Stimulated activated CD8-positive, alpha-beta memory T cell treated with anti-CD3 and anti-CD28 coated beads, Interleukin-2, amount 100 ng/mL, for 1 hour (primary cell): ENCODE results near the gene SECISBP2L.
"Not testable (repeated sequence)": the region's sequence is repeated elsewhere in the genome, so short reads cannot be mapped to it uniquely, and the experiment has no call there.

Source experiments
- DNase-seq, 2 donors: peaks; one replicate each; pipeline ENCODE4 v3.0.0-alpha.2; 2020; ENCODE audit warnings: low read depth in 2 of 2

The SECISBP2L gene

GRCh38 chr15:48999314-48999713 is 46.9 kb downstream of the SECISBP2L start:
- DNase-seq, result no peak

- no peak for DNase-seq
Measured at GRCh38 chr15:48996276-48996675, 50.0 kb downstream of the SECISBP2L start.

DNA sequence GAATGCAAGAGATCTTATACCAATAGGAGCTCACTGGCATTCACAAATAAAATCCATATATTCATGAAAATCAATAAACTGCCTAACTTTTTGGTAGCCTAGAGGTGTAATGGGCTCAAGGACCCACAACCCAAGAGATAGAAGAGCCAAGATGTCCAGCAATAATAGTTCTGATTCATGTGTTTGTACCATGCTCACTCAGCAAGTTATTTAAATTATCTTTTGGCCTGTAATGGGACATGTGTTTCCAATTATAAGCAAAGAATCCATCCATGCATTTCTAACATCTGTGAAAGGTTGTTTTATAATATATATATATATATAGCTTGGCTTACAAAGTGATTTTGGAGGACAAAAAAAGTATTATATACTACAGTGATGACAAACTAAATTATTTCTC is 52.9 kb downstream of the SECISBP2L start:
- DNase-seq, result no peak

- no peak for DNase-seq
Measured at GRCh38 chr15:48992545-48992944, 53.7 kb downstream of the SECISBP2L start.

DNA sequence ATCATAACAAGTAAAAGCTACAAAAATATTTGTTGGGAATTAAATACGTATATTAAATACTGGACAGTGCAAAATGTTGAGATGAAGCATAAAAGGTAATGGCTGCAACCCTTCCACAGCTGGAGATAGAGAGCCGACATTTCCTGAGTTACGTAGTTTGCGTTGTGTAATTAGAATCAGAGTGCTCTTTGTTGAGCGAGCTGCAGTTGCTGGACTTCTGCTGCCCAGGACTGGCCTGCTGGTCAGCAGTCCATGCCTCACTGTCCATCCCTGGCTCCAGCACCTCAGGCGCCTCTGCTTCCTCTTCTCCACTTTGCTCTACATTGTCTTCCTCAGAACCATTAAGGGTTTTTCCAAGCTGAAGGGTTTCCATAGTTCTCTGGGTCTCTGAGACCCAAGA is 54.1 kb downstream of the SECISBP2L start:
- no peak for DNase-seq

DNA sequence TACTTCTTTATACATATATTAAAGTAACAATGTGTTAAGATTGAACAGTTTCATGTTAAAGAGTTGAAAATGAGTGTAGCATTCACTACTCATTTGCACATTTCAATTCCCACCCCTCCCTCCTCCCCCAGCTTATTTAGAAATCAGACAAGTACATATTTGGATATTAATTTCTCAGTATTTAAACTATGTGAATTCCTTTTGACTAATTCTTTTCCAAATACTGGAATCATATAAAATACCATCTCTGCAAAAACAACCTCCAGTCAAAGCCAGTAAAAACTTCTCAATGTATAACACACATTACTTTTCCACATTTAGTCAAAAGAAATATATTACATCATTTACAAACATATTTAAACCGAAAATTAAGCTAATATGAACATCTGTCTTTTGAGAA is 57.1 kb downstream of the SECISBP2L start:
- DNase-seq, result no peak

DNA sequence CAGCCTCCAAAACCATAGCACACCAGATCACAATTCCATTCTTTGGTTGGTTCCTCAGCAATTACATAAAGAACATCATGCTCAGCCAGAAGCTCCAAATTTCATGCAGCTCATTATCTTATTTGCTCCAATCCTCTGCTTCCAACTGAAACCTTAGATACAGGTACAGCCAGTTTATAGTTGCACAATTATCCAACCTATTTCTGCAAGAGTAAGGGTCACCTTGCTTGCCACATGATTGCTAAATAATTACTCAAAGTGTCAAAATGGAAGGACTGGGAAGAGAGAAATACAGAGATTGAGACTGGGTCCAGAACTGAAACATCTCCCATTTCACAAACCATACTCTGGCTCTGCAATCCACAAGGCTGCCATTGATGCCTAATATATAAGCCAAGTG is 59.1 kb downstream of the SECISBP2L start:
- no peak for DNase-seq

DNA sequence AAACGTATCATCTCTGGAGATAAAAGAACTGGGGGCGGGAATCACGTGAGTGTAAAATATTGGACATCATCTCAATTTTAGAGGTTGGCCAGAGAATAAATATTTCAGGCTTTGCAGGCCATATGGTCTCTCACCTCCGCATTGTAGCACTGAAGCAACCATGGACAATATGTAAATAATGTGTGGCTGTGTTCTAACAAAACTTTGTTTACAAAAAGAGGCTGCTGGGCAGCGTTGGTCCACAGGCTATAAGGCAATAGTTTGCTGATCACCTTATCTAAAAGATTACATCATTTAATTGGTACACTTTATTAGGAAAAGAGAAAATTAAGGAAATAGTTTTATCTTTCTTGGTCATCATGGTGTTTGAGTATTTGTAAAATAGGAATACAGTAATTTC is 60.0 kb downstream of the SECISBP2L start:
- DNase-seq, result no peak

DNA sequence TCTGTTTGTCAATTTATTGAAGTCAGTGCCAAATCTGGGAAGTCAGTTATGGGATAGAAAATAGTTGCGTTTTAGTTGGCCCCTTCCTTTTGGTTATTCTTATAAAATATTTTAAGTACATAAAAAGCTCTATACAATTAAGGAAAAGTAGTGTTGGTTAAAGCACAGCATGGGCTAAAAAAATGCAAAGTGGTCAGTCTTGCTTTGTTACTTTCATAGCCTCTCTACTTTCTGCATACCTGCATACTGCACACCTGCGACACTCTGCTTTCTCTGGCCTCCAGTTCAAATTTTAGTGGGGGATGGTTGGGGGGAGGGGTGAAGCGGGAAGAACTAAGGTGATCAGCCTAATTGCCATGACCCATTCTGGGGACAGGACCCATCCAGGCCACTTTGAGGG is 60.7 kb downstream of the SECISBP2L start:
- DNase-seq, result no peak

GRCh38 chr15:48984811-48985352 is 61.4 kb downstream of the SECISBP2L start:
- DNase-seq, result no peak

DNA sequence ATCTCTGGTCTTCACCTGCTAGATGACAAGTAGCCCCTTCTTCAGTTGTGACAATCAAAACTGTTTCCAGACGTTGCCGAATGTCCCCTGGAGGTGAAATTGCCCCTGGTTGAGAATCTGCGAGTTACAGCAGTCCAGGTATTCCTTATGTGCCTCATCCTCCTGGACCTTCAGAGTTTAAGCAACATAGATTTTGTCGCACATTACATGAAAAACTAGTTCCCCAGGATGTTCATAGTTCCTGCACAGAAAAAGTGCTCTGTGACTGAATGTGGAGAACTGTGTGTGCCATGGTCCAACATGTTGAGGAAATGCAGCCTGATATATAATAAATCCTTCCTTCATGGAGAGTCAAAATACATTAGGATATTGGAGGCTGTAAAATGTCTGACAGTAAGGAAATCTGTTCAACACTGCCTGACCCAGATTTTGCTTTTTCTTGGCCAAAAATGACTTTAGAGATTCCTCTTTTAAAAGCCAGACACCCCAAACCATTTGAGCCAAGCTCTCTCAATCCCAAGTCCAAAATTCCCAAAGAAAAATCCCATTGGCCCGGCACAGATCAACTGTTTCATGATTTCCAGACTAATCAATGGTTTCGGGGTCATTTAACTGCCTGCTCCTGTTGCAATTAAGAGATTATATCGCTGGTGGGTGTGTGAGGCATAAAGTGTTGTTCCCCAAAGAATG is 62.1 kb downstream of the SECISBP2L start:
- DNase-seq, result no peak

DNA sequence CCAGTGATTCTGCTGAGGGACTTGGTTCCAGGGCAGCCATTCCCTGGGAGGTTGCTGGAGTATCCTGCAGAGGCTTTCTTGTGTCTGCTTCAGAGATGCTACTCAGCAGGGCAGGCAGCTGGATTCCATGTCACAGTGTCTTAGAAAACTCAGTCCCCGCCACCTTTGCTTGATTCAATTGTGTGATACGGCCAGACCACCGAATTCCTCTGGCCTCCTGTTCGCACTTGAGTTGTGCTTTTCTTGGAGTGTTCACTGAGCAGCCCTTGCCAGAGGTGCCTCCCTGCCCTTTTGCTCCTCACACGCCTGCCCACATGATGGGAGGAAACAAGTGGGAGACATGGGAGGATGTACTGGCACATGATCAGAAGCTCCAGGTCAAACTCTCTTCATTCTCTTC is 62.9 kb downstream of the SECISBP2L start:
- DNase-seq, result no peak

DNA sequence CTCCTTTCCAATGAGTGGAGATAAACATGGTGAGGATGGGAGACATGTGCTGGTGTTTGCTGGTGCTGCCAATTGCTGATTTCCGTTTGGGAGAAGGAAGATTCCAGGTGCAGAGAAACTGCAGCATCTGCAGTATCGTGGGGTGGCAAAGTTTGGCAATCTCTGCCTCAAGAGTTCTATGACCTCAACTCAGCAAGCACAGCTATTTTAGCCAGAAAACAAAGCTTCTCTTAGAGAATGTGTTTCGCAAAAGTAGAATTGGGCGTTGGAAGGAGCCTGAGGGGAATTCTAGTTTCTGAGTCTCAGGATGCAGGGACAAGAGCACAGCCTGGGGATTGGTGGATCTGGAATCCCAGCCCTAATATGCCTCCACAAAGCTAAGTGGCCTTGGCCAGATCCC is 64.3 kb downstream of the SECISBP2L start:
- no peak for DNase-seq

GRCh38 chr15:48978638-48979037 is 67.6 kb downstream of the SECISBP2L start:
- no peak for DNase-seq

DNA sequence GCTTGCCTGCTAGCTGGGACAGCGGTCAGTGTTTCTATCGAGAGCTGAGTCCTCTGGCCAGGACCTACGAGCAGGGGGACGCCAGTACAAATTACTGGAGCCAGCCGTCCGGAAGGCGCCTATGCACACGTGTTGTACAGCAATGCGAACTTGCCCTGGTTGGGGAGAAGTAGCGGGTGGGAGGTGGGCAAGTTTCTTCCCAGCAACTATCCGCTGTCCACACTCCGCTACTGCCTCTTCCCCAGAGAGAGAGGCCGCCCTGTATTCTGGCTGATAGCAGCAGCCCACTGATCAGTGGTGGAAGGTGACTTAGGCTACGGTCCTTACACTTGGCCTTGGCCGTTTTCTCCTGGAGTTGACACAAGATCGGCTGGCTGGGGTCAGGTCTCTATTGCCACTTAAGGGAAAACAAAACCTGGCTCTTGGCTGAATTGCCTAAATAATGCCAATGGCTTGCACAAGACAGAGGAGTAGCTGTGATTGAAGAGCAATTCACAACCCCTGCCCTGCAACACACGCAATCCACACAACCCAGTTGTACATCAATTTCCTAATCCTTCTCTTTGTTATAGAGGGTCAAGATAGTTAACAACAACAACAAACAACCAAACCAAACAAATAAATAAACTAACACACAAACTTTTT is 69.7 kb downstream of the SECISBP2L start:
- DNase-seq, result no peak

- DNase-seq, result peak; percentile 23 to 47
Measured at GRCh38 chr15:48975472-48976419, 70.5 kb downstream of the SECISBP2L start.

- no peak for DNase-seq
Measured at GRCh38 chr15:48974882-48975281, 71.4 kb downstream of the SECISBP2L start.

DNA sequence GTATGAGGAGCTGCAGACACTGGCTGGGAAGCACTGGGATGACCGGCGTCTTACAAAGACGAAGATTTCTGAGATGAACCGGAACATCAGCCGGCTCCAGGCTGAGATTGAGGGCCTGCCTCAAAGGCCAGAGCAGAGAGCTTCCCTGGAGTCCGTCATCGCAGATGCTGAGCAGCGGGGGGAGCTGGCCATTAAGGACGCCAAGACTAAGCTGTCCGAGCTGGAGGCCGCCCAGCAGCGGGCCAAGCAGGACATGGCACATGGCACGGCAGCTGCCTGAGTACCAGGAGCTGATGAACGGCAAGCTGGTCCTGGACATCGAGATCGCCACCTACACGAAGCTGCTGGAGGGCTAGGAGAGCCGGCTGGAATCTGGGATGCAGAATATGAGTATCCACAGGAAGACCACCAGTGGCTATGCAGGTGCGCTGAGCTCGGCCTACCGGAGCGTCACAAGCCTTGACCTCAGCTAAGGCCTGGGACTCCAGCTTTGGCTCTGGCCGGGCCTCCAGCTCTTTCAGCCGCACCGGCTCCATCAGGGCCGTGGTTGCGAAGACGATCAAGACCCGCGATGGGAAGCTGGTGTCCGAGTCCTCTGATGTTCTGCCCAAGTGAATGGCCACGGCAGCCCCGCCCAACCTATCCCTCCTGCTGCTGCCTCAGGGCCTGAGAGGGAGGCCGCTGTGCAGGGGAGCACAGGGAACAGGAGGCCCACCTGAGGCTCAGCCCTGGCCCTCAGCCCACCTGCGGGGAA is 73.3 kb downstream of the SECISBP2L start:
- no peak for DNase-seq

DNA sequence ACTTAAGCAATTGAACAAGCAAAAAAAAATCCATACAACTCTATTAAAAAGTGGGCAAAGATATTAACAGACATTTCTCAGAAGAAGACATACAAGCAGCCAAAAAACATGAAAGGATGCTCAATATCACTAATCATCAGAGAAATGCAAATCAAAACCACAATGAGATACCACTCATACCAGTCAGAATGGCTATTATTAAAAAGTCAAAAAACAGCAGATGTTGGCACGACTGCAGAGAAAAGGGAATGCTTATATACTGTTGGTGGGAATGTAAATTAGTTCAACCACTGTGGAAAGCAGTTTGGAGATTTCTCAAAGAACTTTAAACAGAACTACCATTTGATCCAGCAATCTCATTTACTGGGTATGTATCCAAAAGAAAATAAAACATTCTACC is 75.3 kb downstream of the SECISBP2L start:
- not testable (repeated sequence) for DNase-seq

- DNase-seq, result no peak
Measured at GRCh38 chr15:48968066-48968465, 78.2 kb downstream of the SECISBP2L start.

GRCh38 chr15:48967336-48967735 is 78.9 kb downstream of the SECISBP2L start:
- no peak for DNase-seq
